Measurements from ENCODE around the gene WHRN.

GRCh38 chr9:114370968-114371320 lies 134.3 kb downstream of the WHRN start:
- TF ChIP-seq POLR2A (IDR thresholded peaks at IDR 0.05): no peak
- TF ChIP-seq, protein P1, sequence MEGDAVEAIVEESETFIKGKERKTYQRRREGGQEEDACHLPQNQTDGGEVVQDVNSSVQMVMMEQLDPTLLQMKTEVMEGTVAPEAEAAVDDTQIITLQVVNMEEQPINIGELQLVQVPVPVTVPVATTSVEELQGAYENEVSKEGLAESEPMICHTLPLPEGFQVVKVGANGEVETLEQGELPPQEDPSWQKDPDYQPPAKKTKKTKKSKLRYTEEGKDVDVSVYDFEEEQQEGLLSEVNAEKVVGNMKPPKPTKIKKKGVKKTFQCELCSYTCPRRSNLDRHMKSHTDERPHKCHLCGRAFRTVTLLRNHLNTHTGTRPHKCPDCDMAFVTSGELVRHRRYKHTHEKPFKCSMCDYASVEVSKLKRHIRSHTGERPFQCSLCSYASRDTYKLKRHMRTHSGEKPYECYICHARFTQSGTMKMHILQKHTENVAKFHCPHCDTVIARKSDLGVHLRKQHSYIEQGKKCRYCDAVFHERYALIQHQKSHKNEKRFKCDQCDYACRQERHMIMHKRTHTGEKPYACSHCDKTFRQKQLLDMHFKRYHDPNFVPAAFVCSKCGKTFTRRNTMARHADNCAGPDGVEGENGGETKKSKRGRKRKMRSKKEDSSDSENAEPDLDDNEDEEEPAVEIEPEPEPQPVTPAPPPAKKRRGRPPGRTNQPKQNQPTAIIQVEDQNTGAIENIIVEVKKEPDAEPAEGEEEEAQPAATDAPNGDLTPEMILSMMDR (IDR thresholded peaks at IDR 0.05): no peak

All from tibial nerve (tissue), 3 donors.